Hepatocyte (in vitro differentiated cells): Measurements from ENCODE around the gene PNMA6E. TPM values are rescaled to one million over a fixed set of nuclear protein-coding genes. Genes with fewer than 3 reads are reported as not detected.

Experiments used
- DNase-seq: peaks from one replicate; pipeline ENCODE4 v3.0.0-alpha.2; 2016; ENCODE audit warnings: low spot score
- H2AFZ ChIP-seq: fragments of 200-600 bp; sonication (generic); 2 replicates; pipeline ENCODE4 v1.6.0; 2016; ENCODE audit warnings: antibody characterized with exemption, mild to moderate bottlenecking
- H3K27ac ChIP-seq: fragments of 200-600 bp; sonication (generic); 2 replicates; pipeline ENCODE4 v1.5.1; 2016; ENCODE audit warnings: mild to moderate bottlenecking
- H3K27me3 ChIP-seq: fragments of 200-600 bp; sonication (generic); 2 replicates; pipeline ENCODE4 v1.6.1; 2016
- H3K36me3 ChIP-seq: fragments of 200-600 bp; sonication (generic); replicated peaks from 2 replicates; pipeline ENCODE4 v1.5.1; 2016; ENCODE audit warnings: low read depth; ENCODE audit not compliant: insufficient read depth
- H3K4me1 ChIP-seq: fragments of 200-600 bp; sonication (generic); 2 replicates; pipeline ENCODE4 v1.5.1; 2016; ENCODE audit warnings: mild to moderate bottlenecking, moderate library complexity; ENCODE audit not compliant: insufficient read depth
- H3K4me2 ChIP-seq: fragments of 200-600 bp; sonication (generic); 2 replicates; pipeline ENCODE4 v1.6.0; 2016
- H3K4me3 ChIP-seq: fragments of 200-600 bp; sonication (generic); 2 replicates; pipeline ENCODE4 v1.5.1; 2016; ENCODE audit warnings: mild to moderate bottlenecking
- H3K79me2 ChIP-seq: fragments of 200-600 bp; sonication (generic); 2 replicates; pipeline ENCODE4 v1.6.0; 2017; ENCODE audit warnings: mild to moderate bottlenecking
- H3K9me2 ChIP-seq: fragments of 200-600 bp; sonication (generic); replicated peaks from 2 replicates; pipeline ENCODE4 v1.6.0; 2017; ENCODE audit warnings: mild to moderate bottlenecking; ENCODE audit not compliant: insufficient read depth
- H3K9me3 ChIP-seq: fragments of 200-600 bp; sonication (generic); 2 replicates; pipeline ENCODE4 v1.5.1; 2016; ENCODE audit warnings: low read depth, mild to moderate bottlenecking
- H4K20me1 ChIP-seq: fragments of 200-600 bp; sonication (generic); 2 replicates; pipeline ENCODE4 v1.6.0; 2016; ENCODE audit warnings: mild to moderate bottlenecking; ENCODE audit not compliant: insufficient read depth, poor library complexity, severe bottlenecking
- EZH2 ChIP-seq: fragments of 200-600 bp; sonication (generic); IDR thresholded peaks from 2 replicates; pipeline ENCODE4 v1.6.1; 2016; ENCODE audit warnings: antibody characterized with exemption, mild to moderate bottlenecking, borderline replicate concordance
- EZH2phosphoT487 ChIP-seq: fragments of 200-600 bp; sonication (generic); IDR thresholded peaks from one replicate; pipeline ENCODE4 v1.6.1; 2018; ENCODE audit warnings: antibody characterized with exemption, mild to moderate bottlenecking, low read depth, moderate library complexity; ENCODE audit not compliant: unreplicated experiment, severe bottlenecking
- WGBS: methylation state at CpG from one replicate; pipeline ENCODE4 v1.1.6; 2016; ENCODE audit warnings: low lambda C conversion rate; ENCODE audit errors: missing lambda C conversion rate; 5-methylcytosine and 5-hydroxymethylcytosine counted together
- polyA plus RNA-seq: library from polyadenylated mRNA; unstranded; fragments of >200 nt; fragmentation: Nextera tagmentation; extraction: Ambion mirVana; gene quantifications from 2 replicates; pipeline ENCODE4 v1.2.1, GENCODE V29; 2016
- total RNA-seq: library from RNA; depleted of rRNA; stranded (reverse); fragments of >200 nt; gene quantifications from 2 replicates; pipeline ENCODE4 v1.2.3, GENCODE V29; 2014
- TF ChIP-seq, protein P1 (sequence below): fragments of 200-600 bp; sonication (generic); IDR thresholded peaks from 2 replicates; pipeline ENCODE4 v1.5.1; 2016; ENCODE audit warnings: antibody characterized with exemption, mild to moderate bottlenecking; ENCODE audit not compliant: poor library complexity

PNMA6E gene
- total and polyA plus RNA-seq, 2 experiments from 2014 or later, result not detected

DNA sequence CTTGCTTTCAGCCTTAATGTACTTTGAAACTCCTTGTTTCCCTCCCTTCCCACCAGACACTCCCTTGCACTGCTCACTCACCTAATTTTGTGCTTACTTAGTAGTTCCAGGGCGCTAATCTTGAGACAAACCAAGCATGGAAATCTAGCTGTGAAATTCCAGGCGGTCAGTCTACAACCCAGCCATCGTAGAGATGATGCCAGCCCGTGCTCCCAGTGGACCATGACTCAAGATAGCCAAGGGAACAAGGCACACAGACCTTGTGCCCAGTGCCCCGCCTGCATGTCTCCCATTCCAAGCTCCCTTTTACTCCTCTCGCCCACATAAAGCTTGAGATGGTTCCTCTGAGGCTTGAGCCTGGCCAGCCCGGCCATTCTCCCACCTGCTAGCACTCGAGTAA lies 33.7 kb upstream of the PNMA6E start:
- H3K9me3 ChIP-seq, result no peaks in the 10 kb centered on the region
- H3K9me2 ChIP-seq, result no peaks in the 10 kb centered on the region
- H4K20me1 ChIP-seq, result no peaks in the 10 kb centered on the region
- no peak overlapping the region for H3K27ac ChIP-seq
- H3K36me3 ChIP-seq, result no peaks in the 10 kb centered on the region
- TF ChIP-seq EZH2phosphoT487, result no peak
- H3K4me1 ChIP-seq, result no peaks in the 10 kb centered on the region
- DNase-seq, result no peak
- no peak overlapping the region for H3K4me3 ChIP-seq
- H2AFZ ChIP-seq, result no peak overlapping the region
- H3K79me2 ChIP-seq, result no peaks in the 10 kb centered on the region
- 79% methylated on average over 8 of the region's 8 CpGs for WGBS
- no peaks in the 10 kb centered on the region for H3K27me3 ChIP-seq
- no peak overlapping the region for H3K4me2 ChIP-seq

DNA sequence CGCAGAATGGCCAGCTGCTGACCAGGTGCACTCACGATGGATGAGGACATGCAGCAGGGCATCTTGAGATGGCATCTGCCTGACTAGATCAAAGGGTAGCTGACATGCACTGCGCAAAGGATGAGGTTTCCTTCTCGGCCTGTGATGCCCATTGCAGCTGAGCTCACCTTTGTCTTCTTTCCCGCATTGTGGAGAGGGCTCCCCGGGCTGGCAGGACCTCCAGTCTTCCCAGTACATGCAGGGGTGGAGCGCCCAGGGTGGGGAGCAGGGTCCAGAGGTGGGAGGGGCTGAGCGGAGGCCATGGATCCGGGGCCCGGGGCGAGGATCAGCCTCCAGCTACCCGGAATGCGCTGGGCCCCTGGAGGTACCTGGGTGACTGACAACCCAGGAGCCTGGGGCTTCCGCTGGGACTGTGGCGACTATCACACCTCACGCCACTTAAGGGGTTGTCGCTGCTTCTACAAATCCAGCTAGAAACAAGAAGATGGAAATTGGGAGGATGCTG lies 32.7 kb upstream of the PNMA6E start:
- no peaks in the 10 kb centered on the region for H3K36me3 ChIP-seq
- WGBS, result 85% methylated on average over 17 of the region's 17 CpGs
- H3K9me3 ChIP-seq, result no peaks in the 10 kb centered on the region
- H3K4me3 ChIP-seq, result no peak overlapping the region
- no peak for DNase-seq
- no peaks in the 10 kb centered on the region for H3K4me1 ChIP-seq
- no peak for TF ChIP-seq EZH2
- TF ChIP-seq, protein P1, sequence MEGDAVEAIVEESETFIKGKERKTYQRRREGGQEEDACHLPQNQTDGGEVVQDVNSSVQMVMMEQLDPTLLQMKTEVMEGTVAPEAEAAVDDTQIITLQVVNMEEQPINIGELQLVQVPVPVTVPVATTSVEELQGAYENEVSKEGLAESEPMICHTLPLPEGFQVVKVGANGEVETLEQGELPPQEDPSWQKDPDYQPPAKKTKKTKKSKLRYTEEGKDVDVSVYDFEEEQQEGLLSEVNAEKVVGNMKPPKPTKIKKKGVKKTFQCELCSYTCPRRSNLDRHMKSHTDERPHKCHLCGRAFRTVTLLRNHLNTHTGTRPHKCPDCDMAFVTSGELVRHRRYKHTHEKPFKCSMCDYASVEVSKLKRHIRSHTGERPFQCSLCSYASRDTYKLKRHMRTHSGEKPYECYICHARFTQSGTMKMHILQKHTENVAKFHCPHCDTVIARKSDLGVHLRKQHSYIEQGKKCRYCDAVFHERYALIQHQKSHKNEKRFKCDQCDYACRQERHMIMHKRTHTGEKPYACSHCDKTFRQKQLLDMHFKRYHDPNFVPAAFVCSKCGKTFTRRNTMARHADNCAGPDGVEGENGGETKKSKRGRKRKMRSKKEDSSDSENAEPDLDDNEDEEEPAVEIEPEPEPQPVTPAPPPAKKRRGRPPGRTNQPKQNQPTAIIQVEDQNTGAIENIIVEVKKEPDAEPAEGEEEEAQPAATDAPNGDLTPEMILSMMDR, result no peak
- TF ChIP-seq EZH2phosphoT487, result no peak
- no peaks in the 10 kb centered on the region for H3K79me2 ChIP-seq
- H3K4me2 ChIP-seq, result no peak overlapping the region
- H3K27me3 ChIP-seq, result no peaks in the 10 kb centered on the region
- H4K20me1 ChIP-seq, result no peaks in the 10 kb centered on the region
- no peak overlapping the region for H2AFZ ChIP-seq
- no peak overlapping the region for H3K27ac ChIP-seq
- H3K9me2 ChIP-seq, result no peaks in the 10 kb centered on the region

DNA sequence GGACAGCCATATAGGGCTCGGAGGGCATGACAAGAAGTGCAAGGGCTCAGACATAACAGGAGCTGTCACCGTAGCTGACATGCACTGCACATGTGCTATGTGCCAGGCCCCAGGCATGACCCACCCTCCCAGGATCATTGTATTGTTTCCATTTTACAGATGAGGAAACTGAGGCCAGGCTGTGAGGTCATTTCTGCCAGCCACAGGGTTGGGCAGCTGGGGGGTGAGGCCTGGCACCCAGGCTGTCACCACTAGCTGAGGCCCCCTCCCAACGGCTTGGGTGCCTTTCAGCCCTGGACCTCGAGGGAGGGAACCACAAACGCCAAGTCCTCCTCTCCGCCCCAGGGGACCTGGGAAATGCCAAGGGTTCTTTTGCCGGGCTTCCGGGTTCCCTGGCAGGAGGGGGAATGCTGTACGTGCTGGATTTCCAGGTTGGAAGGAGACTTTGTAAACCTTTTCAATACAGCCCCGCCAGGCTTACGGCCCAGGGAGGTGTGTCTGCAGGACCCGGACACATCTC lies 32.1 kb upstream of the PNMA6E start:
- Histone ChIP-seq H3K4me3 (no peak overlapping the region), H3K9me3 (no peaks in the 10 kb centered on the region), H3K4me1 (no peaks in the 10 kb centered on the region), H3K79me2 (no peaks in the 10 kb centered on the region), H2AFZ (no peak overlapping the region), H3K4me2 (no peak overlapping the region), H3K27me3 (no peaks in the 10 kb centered on the region), H3K9me2 (no peaks in the 10 kb centered on the region), H3K27ac (no peak overlapping the region), H4K20me1 (no peaks in the 10 kb centered on the region), H3K36me3 (no peaks in the 10 kb centered on the region)
- 85% methylated on average over 12 of the region's 12 CpGs for WGBS
- TF ChIP-seq EZH2 (no peak), EZH2phosphoT487 (no peak)
- TF ChIP-seq, protein P1, result no peak
- DNase-seq, result no peak

DNA sequence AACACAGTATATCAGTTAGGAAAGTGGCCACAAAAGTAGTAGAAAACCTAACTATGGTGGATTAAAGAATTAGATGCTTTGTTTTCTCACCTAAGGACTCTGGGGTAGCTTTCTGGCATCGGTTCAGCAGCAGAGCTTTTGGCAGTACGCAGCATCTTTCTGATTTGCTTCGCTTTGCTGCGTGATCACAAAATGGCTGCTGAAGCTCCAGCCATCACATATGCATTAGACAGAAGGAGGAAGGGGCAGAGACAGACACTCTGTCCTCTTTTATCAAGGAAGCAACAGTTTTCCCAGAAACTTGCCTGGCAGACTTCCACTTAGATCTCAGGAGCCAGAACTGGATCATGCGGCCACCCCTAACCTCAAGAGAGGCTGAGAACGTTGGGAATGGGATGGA lies 29.6 kb upstream of the PNMA6E start:
- H3K4me2 ChIP-seq, result no peak overlapping the region
- H3K9me2 ChIP-seq, result no peaks in the 10 kb centered on the region
- H4K20me1 ChIP-seq, result no peaks in the 10 kb centered on the region
- H3K27ac ChIP-seq, result no peak overlapping the region
- H3K4me1 ChIP-seq, result no peaks in the 10 kb centered on the region
- H3K9me3 ChIP-seq, result no peaks in the 10 kb centered on the region
- no peaks in the 10 kb centered on the region for H3K27me3 ChIP-seq
- no peak overlapping the region for H3K4me3 ChIP-seq
- no peaks in the 10 kb centered on the region for H3K36me3 ChIP-seq
- H3K79me2 ChIP-seq, result no peaks in the 10 kb centered on the region
- TF ChIP-seq, protein P1, result no peak
- no peak for TF ChIP-seq EZH2phosphoT487
- TF ChIP-seq EZH2, result no peak
- no peak overlapping the region for H2AFZ ChIP-seq
- 81% methylated on average over 6 of the region's 6 CpGs for WGBS
- no peak for DNase-seq
